ENCODE data around the gene MRPL19.
"Not testable (repeated sequence)": the region's sequence is repeated elsewhere in the genome, so short reads cannot be mapped to it uniquely, and the experiment has no call there.

MRPL19 gene

GRCh38 chr2:75616933-75617332, 29.6 kb upstream of the MRPL19 start:
- no peak for FAIRE-seq

- peak; percentile 27 for FAIRE-seq
These were observed 26.4 kb upstream of the MRPL19 start for GRCh38 chr2:75619956-75620740.

- FAIRE-seq: no peak
These were observed 25.4 kb upstream of the MRPL19 start for GRCh38 chr2:75621228-75621627.

- no peak for FAIRE-seq
These were observed 24.1 kb upstream of the MRPL19 start for GRCh38 chr2:75622500-75622899.

- no peak for FAIRE-seq
These were observed 23.7 kb upstream of the MRPL19 start for GRCh38 chr2:75622929-75623328.

- no peak for FAIRE-seq
These were observed 18.6 kb upstream of the MRPL19 start for GRCh38 chr2:75627902-75628504.

GRCh38 chr2:75632091-75632701, 14.4 kb upstream of the MRPL19 start:
- no peak for FAIRE-seq

GRCh38 chr2:75632813-75633212, 13.8 kb upstream of the MRPL19 start:
- FAIRE-seq: no peak

- FAIRE-seq: no peak
These were observed 13.0 kb upstream of the MRPL19 start for GRCh38 chr2:75633620-75634019.

GRCh38 chr2:75634945-75635344, 11.6 kb upstream of the MRPL19 start:
- FAIRE-seq: no peak

GRCh38 chr2:75637568-75637967, 9.0 kb upstream of the MRPL19 start:
- FAIRE-seq: no peak

- FAIRE-seq: peak; percentile 87
These were observed 5.9 kb upstream of the MRPL19 start for GRCh38 chr2:75640621-75641121.

- no peak for FAIRE-seq
These were observed 5.0 kb upstream of the MRPL19 start for GRCh38 chr2:75641587-75641986.

GRCh38 chr2:75643980-75644379, 2.6 kb upstream of the MRPL19 start:
- FAIRE-seq: no peak

GRCh38 chr2:75645643-75646042, 940 bp upstream of the MRPL19 start:
- no peak for FAIRE-seq

GRCh38 chr2:75646090-75646582, 447 bp upstream of the MRPL19 start:
- FAIRE-seq: no peak

- FAIRE-seq: peak; percentile 34
These were observed 1.2 kb downstream of the MRPL19 start for GRCh38 chr2:75647771-75648170.

GRCh38 chr2:75654012-75654411, 7.4 kb downstream of the MRPL19 start:
- FAIRE-seq: no peak

GRCh38 chr2:75655861-75656260, 9.3 kb downstream of the MRPL19 start:
- FAIRE-seq: no peak

- no peak for FAIRE-seq
These were observed 10.0 kb downstream of the MRPL19 start for GRCh38 chr2:75656563-75656962.

GRCh38 chr2:75657798-75658197, 11.2 kb downstream of the MRPL19 start:
- FAIRE-seq: no peak

- no peak for FAIRE-seq
These were observed 20.3 kb downstream of the MRPL19 start for GRCh38 chr2:75666911-75667310.

- FAIRE-seq: no peak
These were observed 21.3 kb downstream of the MRPL19 start for GRCh38 chr2:75667884-75668283.

- not testable (repeated sequence) for FAIRE-seq
These were observed 28.8 kb downstream of the MRPL19 start for GRCh38 chr2:75675423-75675822.

All from G401.6 (cell line).